Measurements from ENCODE around the gene ALPI. TPM values are rescaled to one million over a fixed set of nuclear protein-coding genes. Genes with fewer than 3 reads are reported as not detected.

Gene ALPI
- total and polyA plus RNA-seq, 9 of the 15 experiments (the other 6 are each of a cell fraction or from before 2014, with no cell fraction given) = not detected

DNA sequence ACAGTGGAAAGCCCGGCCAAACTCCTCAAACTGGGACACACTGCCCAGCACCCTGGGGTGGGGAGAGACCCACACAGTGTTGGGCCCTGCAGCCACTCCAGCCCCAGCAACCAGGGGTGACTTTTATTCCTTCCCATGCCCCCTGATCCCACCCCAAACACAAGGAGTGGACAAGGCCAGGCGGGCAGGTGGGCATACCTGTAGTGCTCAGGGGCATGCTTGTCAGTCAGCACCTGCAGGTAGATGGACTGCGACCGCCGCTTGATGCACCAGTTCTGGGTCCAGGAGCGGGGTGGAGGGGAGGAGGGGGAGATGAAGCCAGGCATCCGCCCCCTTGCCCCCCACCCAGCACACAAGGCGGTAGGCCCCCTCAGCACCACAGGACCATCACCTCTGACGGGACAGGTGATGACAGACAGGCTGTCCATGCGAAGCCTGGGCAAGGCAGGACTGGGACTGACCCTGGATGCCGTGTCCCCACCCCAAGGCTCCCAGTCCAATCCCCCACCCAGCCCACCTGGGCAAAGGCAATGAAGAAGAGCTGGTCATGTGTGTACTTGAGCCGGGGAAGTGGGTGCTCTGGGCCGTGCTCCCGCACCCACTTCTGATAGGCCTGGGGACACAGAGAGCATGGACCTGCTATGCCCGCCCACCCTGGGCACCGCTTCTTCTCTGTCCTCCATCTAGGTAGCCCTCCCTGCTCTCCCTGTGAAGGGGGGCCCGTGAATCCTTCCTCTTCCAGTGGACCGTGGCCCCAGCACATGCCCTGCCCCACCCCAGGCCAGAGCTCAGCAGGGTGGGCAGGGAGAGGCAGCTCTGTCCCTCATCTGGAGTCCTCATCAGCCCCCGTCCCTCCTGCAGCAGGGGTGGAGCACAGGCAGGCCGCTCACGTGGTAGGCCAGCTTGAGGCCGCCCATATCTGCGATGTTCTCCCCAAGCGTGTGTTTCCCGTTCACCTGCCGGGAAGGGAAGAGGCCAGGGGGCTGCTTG is 24.5 kb downstream of the ALPI start:
- no peak overlapping the region for H3K4me3 ChIP-seq
- DNase-seq (ENCODE audit: extremely low read depth in 1 of 4, low spot score in 3 of 4) (peak in 1 of 4 experiments; percentile 17), ATAC-seq (peak; percentile 54; the same call in 2 of the 3 replicates), FAIRE-seq (no peak)
- ChIA-PET CTCF (ENCODE audit: low intra/inter-chr PET ratio) (no interaction called here), POLR2A (no interaction called here)
- no peaks in the 10 kb centered on the region for H4K20me1 ChIP-seq (replicated peaks; ENCODE audit: control insufficient read depth, insufficient read depth, low read length)
- H3K9me1 ChIP-seq (ENCODE audit: control insufficient read depth, insufficient read depth, low read length) = no peaks in the 10 kb centered on the region
- H3K9ac ChIP-seq (ENCODE audit: insufficient read depth in 1 of 2, low read depth in 2 of 2, low read length in 2 of 2) = no peak overlapping the region
- no peak overlapping the region for H3K4me2 ChIP-seq (ENCODE audit: insufficient read depth, low read length)
- H3K4me1 ChIP-seq (replicated peaks in 1 of 2; ENCODE audit: control insufficient read depth in 2 of 2, insufficient read depth in 2 of 2, low read length in 2 of 2) = peaks cover 0 to 3% of the 10 kb centered on the region in 2 experiments; a peak in 1 of 5 replicates
- H3K79me2 ChIP-seq (ENCODE audit: control insufficient read depth, insufficient read depth, low read length) = no peaks in the 10 kb centered on the region
- no peak overlapping the region for H2AFZ ChIP-seq (ENCODE audit: low read depth, low read length)
- no peak overlapping the region for H3K27ac ChIP-seq (ENCODE audit: extremely low read depth, low read depth, low read length)
- WGBS (ENCODE audit: insufficient coverage, low coverage, missing lambda C conversion rate) = 0% methylated on average over 16 of the region's 26 CpGs
- TF ChIP-seq ZBTB12 (CRISPR knock-in tag; IDR thresholded peaks at IDR 0.05) (no peak), CBX3 (IDR thresholded peaks at IDR 0.05; ENCODE audit: borderline replicate concordance in 1 of 2, low read length in 2 of 2) (no peak), USF2 (CRISPR knock-in tag; IDR thresholded peaks at IDR 0.05) (peak; percentile 8; the same call in 1 of the 2 replicates), ZNF263 (CRISPR knock-in tag; IDR thresholded peaks at IDR 0.05; ENCODE audit: borderline replicate concordance) (peak; percentile 55; the same call in 1 of the 2 replicates)
- TF ChIP-seq, protein P1, sequence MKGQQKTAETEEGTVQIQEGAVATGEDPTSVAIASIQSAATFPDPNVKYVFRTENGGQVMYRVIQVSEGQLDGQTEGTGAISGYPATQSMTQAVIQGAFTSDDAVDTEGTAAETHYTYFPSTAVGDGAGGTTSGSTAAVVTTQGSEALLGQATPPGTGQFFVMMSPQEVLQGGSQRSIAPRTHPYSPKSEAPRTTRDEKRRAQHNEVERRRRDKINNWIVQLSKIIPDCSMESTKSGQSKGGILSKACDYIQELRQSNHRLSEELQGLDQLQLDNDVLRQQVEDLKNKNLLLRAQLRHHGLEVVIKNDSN (CRISPR knock-in tag; IDR thresholded peaks at IDR 0.05) = peak; percentile 60
- no peaks in the 10 kb centered on the region for H3K9me3 ChIP-seq (replicated peaks; ENCODE audit: control insufficient read depth, insufficient read depth, low read depth, low read length)
- peaks cover 0 to 14% of the 10 kb centered on the region in 2 experiments; a peak in 3 of 5 replicates for H3K27me3 ChIP-seq (ENCODE audit: control insufficient read depth in 2 of 2, insufficient read depth in 2 of 2, low read length in 2 of 2)
- no peaks in the 10 kb centered on the region for H3K36me3 ChIP-seq (ENCODE audit: control insufficient read depth, insufficient read depth, low read length)
- intact Hi-C loops (cut with micrococcal nuclease) = no loop called here
- in situ Hi-C loops (cut with MboI) = no loop called here
- no TSS peak for BruUV-seq (replicated peaks)

All from K562 (cell line).